CD4-positive, alpha-beta T cell treated with Interleukin-1 beta for 1 hour (primary cell): ENCODE data around the gene SUN1.
"Not testable (repeated sequence)": the region's sequence is repeated elsewhere in the genome, so short reads cannot be mapped to it uniquely, and the experiment has no call there.

Experiments
- DNase-seq, 2 donors: peaks; one replicate each; pipeline ENCODE4 v3.0.0-alpha.2; 2020 to 2022

Gene SUN1

GRCh38 chr7:923108-924041, 91.1 kb downstream of the SUN1 start:
- DNase-seq = peak; percentile 91

- not testable (repeated sequence) for DNase-seq
These were observed 91.8 kb downstream of the SUN1 start for GRCh38 chr7:924042-924441.
